KMS-11 (cell line): Measurements from ENCODE around the gene PRKCZ.

Source experiments
- H2AFZ ChIP-seq: fragments of 200-600 bp; sonication (generic); 2 replicates; pipeline ENCODE4 v1.6.1; 2016; ENCODE audit warnings: antibody characterized with exemption, mixed run types, low read depth
- H3K27ac ChIP-seq: fragments of 200-600 bp; sonication (generic); 2 replicates; pipeline ENCODE4 v1.6.1; 2016; ENCODE audit warnings: mild to moderate bottlenecking, mixed run types
- H3K27me3 ChIP-seq: fragments of 200-600 bp; sonication (generic); 2 replicates; pipeline ENCODE4 v1.6.1; 2017; ENCODE audit warnings: mild to moderate bottlenecking, low read depth, mixed run types, moderate library complexity; ENCODE audit not compliant: insufficient read depth
- H3K36me3 ChIP-seq: fragments of 200-600 bp; sonication (generic); 2 replicates; pipeline ENCODE4 v1.6.1; 2017; ENCODE audit warnings: mild to moderate bottlenecking, mixed run types; ENCODE audit not compliant: insufficient read depth
- H3K4me1 ChIP-seq: fragments of 200-600 bp; sonication (generic); 2 replicates; pipeline ENCODE4 v1.6.1; 2016; ENCODE audit warnings: mild to moderate bottlenecking, low read depth, mixed run types; ENCODE audit not compliant: poor library complexity, severe bottlenecking
- H3K4me2 ChIP-seq: fragments of 200-600 bp; sonication (generic); 2 replicates; pipeline ENCODE4 v1.7.0; 2016; ENCODE audit warnings: mild to moderate bottlenecking, mixed run types
- H3K4me3 ChIP-seq: fragments of 200-600 bp; sonication (generic); IDR thresholded peaks from 2 replicates; pipeline ENCODE4 v1.6.1; 2017; ENCODE audit warnings: low read depth, low read length, mixed read lengths; ENCODE audit not compliant: insufficient read depth
- H3K79me2 ChIP-seq: fragments of 200-600 bp; sonication (generic); 2 replicates; pipeline ENCODE4 v1.6.1; 2016; ENCODE audit warnings: low read depth, mixed run types; ENCODE audit not compliant: insufficient read depth
- H3K9ac ChIP-seq: fragments of 200-600 bp; sonication (generic); 2 replicates; pipeline ENCODE4 v1.6.1; 2016; ENCODE audit warnings: mild to moderate bottlenecking, mixed run types
- H4K20me1 ChIP-seq: fragments of 200-600 bp; sonication (generic); 2 replicates; pipeline ENCODE4 v1.6.1; 2016; ENCODE audit warnings: mild to moderate bottlenecking, mixed run types; ENCODE audit not compliant: insufficient read depth
- CTCF ChIP-seq: fragments of 200-600 bp; sonication (generic); conservative IDR thresholded peaks from 2 replicates; pipeline ENCODE4 v1.6.1; 2017; ENCODE audit warnings: low read depth, mild to moderate bottlenecking, antibody characterized with exemption, low read length, moderate library complexity, mixed read lengths

Gene PRKCZ

GRCh38 chr1:2049718-2050431, at the start of gene PRKCZ:
TSS of gene PRKCZ (plus strand) at chr1:2050411. CDS start at chr1:2050631, 220 bp downstream.
- H3K4me2 ChIP-seq, result no peak within 1 kb of the TSS
- no peak within 1 kb of the TSS for H3K4me3 ChIP-seq
- TF ChIP-seq CTCF, result no peak
- H3K36me3 ChIP-seq, result no peaks in the 10 kb centered on the region
- H3K9ac ChIP-seq, result no peak within 1 kb of the TSS
- H3K4me1 ChIP-seq, result no peaks in the 10 kb centered on the region
- H3K79me2 ChIP-seq, result no peaks in the 10 kb centered on the region
- no peaks in the 10 kb centered on the region for H4K20me1 ChIP-seq
- H3K27ac ChIP-seq, result no peak within 1 kb of the TSS
- H2AFZ ChIP-seq, result no peak within 1 kb of the TSS
- H3K27me3 ChIP-seq, result peaks cover 60% of the 10 kb centered on the region

- Histone ChIP-seq H3K27ac (no peak overlapping the region), H3K36me3 (no peaks in the 10 kb centered on the region), H3K79me2 (no peaks in the 10 kb centered on the region), H3K9ac (no peak overlapping the region), H3K4me1 (no peaks in the 10 kb centered on the region), H3K4me2 (no peak overlapping the region), H2AFZ (no peak overlapping the region), H3K4me3 (no peak overlapping the region), H4K20me1 (no peaks in the 10 kb centered on the region), H3K27me3 (peaks cover 95% of the 10 kb centered on the region)
- no peak for TF ChIP-seq CTCF
These were observed 49.8 kb upstream of the PRKCZ start for GRCh38 chr1:2000432-2000831.

- no peak overlapping the region for H3K4me2 ChIP-seq
- peaks cover 94% of the 10 kb centered on the region for H3K27me3 ChIP-seq
- no peak for TF ChIP-seq CTCF
- no peaks in the 10 kb centered on the region for H4K20me1 ChIP-seq
- no peak overlapping the region for H3K27ac ChIP-seq
- no peaks in the 10 kb centered on the region for H3K4me1 ChIP-seq
- no peak overlapping the region for H2AFZ ChIP-seq
- H3K4me3 ChIP-seq, result no peak overlapping the region
- no peak overlapping the region for H3K9ac ChIP-seq
- no peaks in the 10 kb centered on the region for H3K79me2 ChIP-seq
- H3K36me3 ChIP-seq, result no peaks in the 10 kb centered on the region
These were observed 49.4 kb upstream of the PRKCZ start for GRCh38 chr1:2000850-2001249.

GRCh38 chr1:2001773-2002411, 48.3 kb upstream of the PRKCZ start:
- Histone ChIP-seq H3K9ac (no peak overlapping the region), H3K36me3 (no peaks in the 10 kb centered on the region), H3K4me2 (no peak overlapping the region), H3K27ac (no peak overlapping the region), H2AFZ (no peak overlapping the region), H4K20me1 (no peaks in the 10 kb centered on the region), H3K4me3 (no peak overlapping the region), H3K79me2 (no peaks in the 10 kb centered on the region), H3K27me3 (peaks cover 94% of the 10 kb centered on the region), H3K4me1 (no peaks in the 10 kb centered on the region)
- TF ChIP-seq CTCF, result no peak
